Measurements from ENCODE around the gene PPFIA4.

Gene PPFIA4

DNA sequence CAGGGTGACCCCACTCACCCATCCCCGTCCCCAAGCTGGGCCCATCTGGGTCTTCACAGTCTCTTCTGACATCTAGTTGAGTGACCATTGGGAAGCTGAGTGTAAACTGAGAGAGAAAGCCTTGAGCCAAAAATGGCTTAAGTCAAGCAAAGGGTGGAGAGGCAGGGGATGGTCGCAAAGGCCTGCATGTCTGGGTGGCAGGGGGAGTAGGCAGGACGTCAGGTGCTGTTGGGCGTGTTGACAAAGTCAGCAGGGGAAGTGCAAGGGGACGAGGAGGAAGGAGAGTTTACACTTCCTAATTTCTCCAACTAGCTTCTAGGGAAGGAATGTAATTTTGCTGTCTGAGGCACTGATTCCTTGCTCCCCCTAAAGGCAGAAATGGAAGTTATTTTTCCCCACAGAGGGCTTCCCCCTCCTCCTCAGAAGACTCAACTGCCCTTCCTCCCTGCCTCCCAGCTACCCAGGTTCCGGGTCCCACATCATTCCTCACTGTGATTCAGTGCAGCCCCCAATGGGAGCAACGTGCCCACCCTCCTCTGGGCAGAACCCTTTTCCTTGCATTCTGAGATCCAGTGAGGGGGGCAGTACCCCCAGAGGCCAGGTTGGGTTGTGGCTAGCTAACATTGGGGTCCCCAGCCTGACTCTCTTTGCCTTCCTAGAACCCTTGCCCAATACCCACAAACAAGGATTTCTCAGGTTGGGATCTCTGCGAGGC, 100.0 kb downstream of the PPFIA4 start:
- H4K20me1 ChIP-seq (ENCODE audit: insufficient read depth) = no peaks in the 10 kb centered on the region
- no peak overlapping the region for H3K4me3 ChIP-seq (IDR thresholded peaks at IDR 0.05; ENCODE audit: insufficient read depth, low read depth, low read length)
- peak; percentile 27 for TF ChIP-seq CTCF (conservative IDR thresholded peaks at IDR 0.05; ENCODE audit: low read depth, low read length)
- H3K27ac ChIP-seq = no peak overlapping the region
- no peak overlapping the region for H3K9ac ChIP-seq
- no peaks in the 10 kb centered on the region for H3K79me2 ChIP-seq (ENCODE audit: insufficient read depth, low read depth)
- no peak overlapping the region for H2AFZ ChIP-seq (ENCODE audit: low read depth)
- H3K36me3 ChIP-seq (ENCODE audit: insufficient read depth) = no peaks in the 10 kb centered on the region
- peaks cover 60% of the 10 kb centered on the region for H3K27me3 ChIP-seq (ENCODE audit: insufficient read depth, low read depth)
- H3K4me2 ChIP-seq = no peak overlapping the region
- no peaks in the 10 kb centered on the region for H3K4me1 ChIP-seq (ENCODE audit: low read depth, poor library complexity, severe bottlenecking)

GRCh38 chr1:203126866-203127665, 100.8 kb downstream of the PPFIA4 start:
- Histone ChIP-seq H3K27me3 (ENCODE audit: insufficient read depth, low read depth) (peaks cover 55% of the 10 kb centered on the region), H2AFZ (ENCODE audit: low read depth) (no peak overlapping the region), H3K79me2 (ENCODE audit: insufficient read depth, low read depth) (no peaks in the 10 kb centered on the region), H3K4me1 (ENCODE audit: low read depth, poor library complexity, severe bottlenecking) (no peaks in the 10 kb centered on the region), H3K36me3 (ENCODE audit: insufficient read depth) (no peaks in the 10 kb centered on the region), H3K27ac (no peak overlapping the region), H4K20me1 (ENCODE audit: insufficient read depth) (no peaks in the 10 kb centered on the region), H3K4me3 (IDR thresholded peaks at IDR 0.05; ENCODE audit: insufficient read depth, low read depth, low read length) (peak overlapping the region; percentile 53), H3K9ac (no peak overlapping the region), H3K4me2 (no peak overlapping the region)
- TF ChIP-seq CTCF (conservative IDR thresholded peaks at IDR 0.05; ENCODE audit: low read depth, low read length) = no peak; the same call in 1 of the 2 replicates

DNA sequence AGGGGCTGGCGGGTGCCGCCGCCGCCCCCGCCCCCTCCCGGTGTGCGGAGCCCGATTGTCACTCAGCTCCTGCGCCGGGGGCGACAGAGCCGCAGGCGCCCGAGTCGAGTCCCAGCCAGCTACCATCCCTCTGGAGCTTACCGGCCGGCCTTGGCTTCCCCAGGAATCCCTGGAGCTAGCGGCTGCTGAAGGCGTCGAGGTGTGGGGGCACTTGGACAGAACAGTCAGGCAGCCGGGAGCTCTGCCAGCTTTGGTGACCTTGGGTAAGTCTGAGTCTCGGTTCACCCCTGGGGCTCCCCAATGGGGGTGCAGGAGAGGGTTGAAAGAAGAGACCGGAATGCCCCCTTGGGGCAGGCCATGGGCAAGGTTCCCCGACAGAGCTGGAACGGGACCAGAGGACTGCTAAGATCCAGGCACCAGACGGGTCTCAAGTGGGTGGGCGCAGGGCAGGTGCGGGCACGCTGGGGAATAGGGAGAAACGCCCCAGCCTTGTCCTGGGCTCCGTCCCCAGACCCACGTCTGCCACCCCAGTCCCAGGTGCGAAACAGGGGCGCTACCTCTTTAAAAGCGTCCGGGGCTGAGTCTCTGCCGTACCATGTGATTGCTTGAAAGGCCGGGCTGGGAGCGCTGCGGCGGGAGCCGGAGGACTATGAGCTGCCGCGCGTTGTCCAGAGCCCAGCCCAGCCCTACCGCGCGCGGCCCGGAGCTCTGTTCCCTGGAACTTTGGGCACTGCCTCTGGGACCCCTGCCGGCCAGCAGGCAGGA, 101.6 kb downstream of the PPFIA4 start, which contains the start of gene ADORA1:
TSS of gene ADORA1 (plus strand) at position 61 of the 765 bp plus-strand sequence. CDS start 1,116 bp downstream, outside the sequence.
- Histone ChIP-seq H2AFZ (ENCODE audit: low read depth) (peak within 1 kb of the TSS; percentile 53; the same call in 1 of the 2 replicates), H3K27ac (no peak within 1 kb of the TSS), H3K4me3 (IDR thresholded peaks at IDR 0.05; ENCODE audit: insufficient read depth, low read depth, low read length) (peak within 1 kb of the TSS; percentile 53), H3K9ac (no peak within 1 kb of the TSS), H3K4me1 (ENCODE audit: low read depth, poor library complexity, severe bottlenecking) (no peaks in the 10 kb centered on the region), H3K79me2 (ENCODE audit: insufficient read depth, low read depth) (no peaks in the 10 kb centered on the region), H4K20me1 (ENCODE audit: insufficient read depth) (no peaks in the 10 kb centered on the region), H3K4me2 (peak within 1 kb of the TSS; percentile 24; the same call in 1 of the 2 replicates), H3K27me3 (ENCODE audit: insufficient read depth, low read depth) (peaks cover 54% of the 10 kb centered on the region), H3K36me3 (ENCODE audit: insufficient read depth) (no peaks in the 10 kb centered on the region)
- no peak for TF ChIP-seq CTCF (conservative IDR thresholded peaks at IDR 0.05; ENCODE audit: low read depth, low read length)

GRCh38 chr1:203128431-203128715, 102.1 kb downstream of the PPFIA4 start:
- peak overlapping the region; percentile 53 for H3K4me3 ChIP-seq (IDR thresholded peaks at IDR 0.05; ENCODE audit: insufficient read depth, low read depth, low read length)
- H3K4me1 ChIP-seq (ENCODE audit: low read depth, poor library complexity, severe bottlenecking) = no peaks in the 10 kb centered on the region
- no peak overlapping the region for H3K27ac ChIP-seq
- no peak for TF ChIP-seq CTCF (conservative IDR thresholded peaks at IDR 0.05; ENCODE audit: low read depth, low read length)
- H3K36me3 ChIP-seq (ENCODE audit: insufficient read depth) = no peaks in the 10 kb centered on the region
- H3K4me2 ChIP-seq = peak overlapping the region; percentile 24; the same call in 1 of the 2 replicates
- peaks cover 54% of the 10 kb centered on the region for H3K27me3 ChIP-seq (ENCODE audit: insufficient read depth, low read depth)
- H3K79me2 ChIP-seq (ENCODE audit: insufficient read depth, low read depth) = no peaks in the 10 kb centered on the region
- H2AFZ ChIP-seq (ENCODE audit: low read depth) = peak overlapping the region; percentile 53; the same call in 1 of the 2 replicates
- no peaks in the 10 kb centered on the region for H4K20me1 ChIP-seq (ENCODE audit: insufficient read depth)
- H3K9ac ChIP-seq = no peak overlapping the region

All from KMS-11 (cell line).